ENCODE results near the gene HOTAIR. TPM values are rescaled to one million over a fixed set of nuclear protein-coding genes. Genes with fewer than 3 reads are reported as not detected.
A peak's percentile ranks its signal among the peaks of the same experiment; 100 is the strongest.

HOTAIR gene
- total and polyA plus RNA-seq, 2 donors (not counting 3 experiments of a cell fraction or from before 2014, with no cell fraction given): not detected

DNA sequence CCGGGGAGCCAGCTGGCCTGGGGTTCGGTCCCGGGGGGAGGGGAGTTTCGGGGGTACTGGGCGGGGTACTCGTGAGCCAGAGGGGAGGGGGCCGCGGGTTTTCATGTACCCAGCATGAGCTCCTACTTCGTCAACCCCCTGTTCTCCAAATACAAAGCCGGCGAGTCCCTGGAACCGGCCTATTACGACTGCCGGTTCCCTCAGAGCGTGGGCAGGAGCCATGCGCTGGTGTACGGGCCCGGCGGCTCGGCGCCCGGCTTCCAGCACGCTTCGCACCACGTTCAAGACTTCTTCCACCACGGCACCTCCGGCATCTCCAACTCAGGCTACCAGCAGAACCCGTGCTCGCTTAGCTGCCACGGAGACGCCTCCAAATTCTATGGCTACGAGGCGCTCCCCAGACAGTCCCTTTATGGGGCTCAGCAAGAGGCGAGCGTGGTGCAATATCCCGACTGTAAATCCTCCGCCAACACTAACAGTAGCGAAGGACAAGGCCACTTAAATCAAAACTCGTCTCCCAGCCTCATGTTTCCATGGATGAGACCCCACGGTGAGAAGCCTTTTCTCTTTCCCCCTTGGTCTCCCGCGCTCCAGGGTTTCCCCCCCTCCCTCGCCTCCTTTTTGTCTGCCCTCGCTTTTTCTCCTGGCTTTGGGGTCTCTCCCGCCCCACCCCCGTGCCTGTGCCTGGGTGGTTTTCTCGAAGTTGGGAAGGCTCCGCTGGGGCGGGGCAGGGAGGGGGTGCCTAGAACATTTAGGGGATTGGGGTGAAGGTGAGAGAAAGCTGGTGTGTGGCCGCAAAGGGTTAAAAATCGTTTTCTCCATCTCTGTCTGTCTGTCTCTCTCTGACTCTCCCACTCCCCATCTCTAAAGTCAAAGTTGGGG is 34.7 kb upstream of the HOTAIR start:
- FAIRE-seq (no peak), DNase-seq (ENCODE audit: low read depth, low spot score) (no peak)
- H3K9ac ChIP-seq (replicated peaks; ENCODE audit: extremely low read depth, insufficient read depth, low read length): no peak overlapping the region
- TF ChIP-seq POLR2A (IDR thresholded peaks at IDR 0.05; ENCODE audit: low read depth, low read length) (no peak), EZH2 (IDR thresholded peaks at IDR 0.05; ENCODE audit: borderline replicate concordance, low read depth, low read length, severe bottlenecking) (peak; percentile 99)
- no peaks in the 10 kb centered on the region for H3K9me3 ChIP-seq (replicated peaks; ENCODE audit: control insufficient read depth, insufficient read depth, low read length)
- dilution Hi-C loops (cut with MboI; ENCODE audit: extremely low pct_ligation_motif_present, low sequenced_read_pairs): no loop called here
- ChIA-PET POLR2A (interaction anchor here (0.7 kb wide), 1 partner anchor 191 kb away, joined by 3 read pairs; no protein-coding TSS in a partner anchor), CTCF (interaction anchor here (0.7 to 17.0 kb wide), 8 partner anchors 9 to 207 kb away, joined by 3 to 616 read pairs (median 4); partner anchors contain the start of genes HOXC10, HOXC9 and SMUG1)
- H3K4me2 ChIP-seq (ENCODE audit: insufficient read depth, low read length): no peak overlapping the region
- H3K36me3 ChIP-seq (ENCODE audit: control insufficient read depth in 2 of 2, extremely low read depth in 1 of 2, insufficient read depth in 2 of 2, low read length in 2 of 2): no peaks in the 10 kb centered on the region
- peaks cover 82 to 90% of the 10 kb centered on the region in 2 experiments for H3K27me3 ChIP-seq (ENCODE audit: control insufficient read depth in 2 of 2, insufficient read depth in 2 of 2, low read length in 2 of 2)
- H2AFZ ChIP-seq (ENCODE audit: low read depth, low read length): no peak overlapping the region
- H4K20me1 ChIP-seq (replicated peaks; ENCODE audit: control insufficient read depth, extremely low read depth, insufficient read depth, low read length): no peaks in the 10 kb centered on the region
- H3K79me2 ChIP-seq (ENCODE audit: control insufficient read depth, insufficient read depth, low read length): no peaks in the 10 kb centered on the region
- no peak overlapping the region for H3K27ac ChIP-seq (ENCODE audit: insufficient read depth, low read depth, low read length)
- no peak overlapping the region for H3K4me3 ChIP-seq (replicated peaks in 1 of 3; ENCODE audit: insufficient read depth in 1 of 3, low read depth in 1 of 3, low read length in 3 of 3)
- H3K9me1 ChIP-seq (replicated peaks; ENCODE audit: control insufficient read depth, extremely low read depth, insufficient read depth, low read length): no peaks in the 10 kb centered on the region
- intact Hi-C loops (cut with micrococcal nuclease): loop anchor here (10.0 kb wide), 1 partner anchor 355 kb away; the partner anchor contains the start of gene GPR84
- H3K4me1 ChIP-seq (ENCODE audit: control insufficient read depth, extremely low read depth, insufficient read depth, low read length): no peaks in the 10 kb centered on the region
- BruUV-seq (replicated peaks): no TSS peak

DNA sequence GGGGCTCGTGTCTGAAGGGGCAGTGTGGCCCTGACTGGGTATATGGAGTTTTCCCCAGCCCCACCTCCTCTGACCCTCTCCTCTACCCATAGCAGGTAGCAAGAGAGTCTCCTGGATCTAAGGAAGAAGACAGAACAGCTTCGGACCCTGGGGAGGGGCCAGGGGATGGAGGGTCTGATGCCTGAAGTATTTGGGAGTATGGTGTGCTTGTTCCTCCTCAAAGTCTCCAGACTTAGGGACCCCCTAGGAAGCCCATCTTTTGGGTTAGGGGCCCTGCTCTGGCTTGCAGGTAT is 33.5 kb upstream of the HOTAIR start:
- TF ChIP-seq POLR2A (IDR thresholded peaks at IDR 0.05; ENCODE audit: low read depth, low read length): no peak
- peak; percentile 9 for TF ChIP-seq EZH2 (IDR thresholded peaks at IDR 0.05; ENCODE audit: borderline replicate concordance, low read depth, low read length, severe bottlenecking)
- TF ChIP-seq FOS (IDR thresholded peaks at IDR 0.05; ENCODE audit: borderline replicate concordance, insufficient read depth, low read length): no peak
- TF ChIP-seq POLR2AphosphoS5 (IDR thresholded peaks at IDR 0.05; ENCODE audit: insufficient read depth, low read depth, low read length): no peak
- H3K9me1 ChIP-seq (replicated peaks; ENCODE audit: control insufficient read depth, extremely low read depth, insufficient read depth, low read length): no peaks in the 10 kb centered on the region
- H3K4me3 ChIP-seq (replicated peaks in 1 of 3; ENCODE audit: insufficient read depth in 1 of 3, low read depth in 1 of 3, low read length in 3 of 3): no peak overlapping the region
- no peaks in the 10 kb centered on the region for H4K20me1 ChIP-seq (replicated peaks; ENCODE audit: control insufficient read depth, extremely low read depth, insufficient read depth, low read length)
- H3K4me2 ChIP-seq (ENCODE audit: insufficient read depth, low read length): no peak overlapping the region
- no peaks in the 10 kb centered on the region for H3K4me1 ChIP-seq (ENCODE audit: control insufficient read depth, extremely low read depth, insufficient read depth, low read length)
- no peak for FAIRE-seq
- H3K9ac ChIP-seq (replicated peaks; ENCODE audit: extremely low read depth, insufficient read depth, low read length): no peak overlapping the region
- no TSS peak for BruUV-seq (replicated peaks)
- ChIA-PET CTCF (interaction anchor here (0.9 to 17.0 kb wide), 8 partner anchors 8 to 251 kb away, joined by 3 to 616 read pairs (median 4); partner anchors contain the start of genes HOXC9 and SMUG1), POLR2A (no interaction called here)
- intact Hi-C loops (cut with micrococcal nuclease) (loop anchor here (10.0 kb wide), 1 partner anchor 357 kb away; the partner anchor contains the start of gene GPR84), dilution Hi-C loops (cut with MboI; ENCODE audit: extremely low pct_ligation_motif_present, low sequenced_read_pairs) (no loop called here)
- H3K9me3 ChIP-seq (replicated peaks; ENCODE audit: control insufficient read depth, insufficient read depth, low read length): no peaks in the 10 kb centered on the region
- H3K36me3 ChIP-seq (ENCODE audit: control insufficient read depth in 2 of 2, extremely low read depth in 1 of 2, insufficient read depth in 2 of 2, low read length in 2 of 2): no peaks in the 10 kb centered on the region
- H3K27me3 ChIP-seq (ENCODE audit: control insufficient read depth in 2 of 2, insufficient read depth in 2 of 2, low read length in 2 of 2): peaks cover 81 to 88% of the 10 kb centered on the region in 2 experiments
- H3K79me2 ChIP-seq (ENCODE audit: control insufficient read depth, insufficient read depth, low read length): no peaks in the 10 kb centered on the region
- DNase-seq (ENCODE audit: low read depth, low spot score): no peak
- H2AFZ ChIP-seq (ENCODE audit: low read depth, low read length): no peak overlapping the region
- no peak overlapping the region for H3K27ac ChIP-seq (ENCODE audit: insufficient read depth, low read depth, low read length)
